ENCODE measurements around the gene CIDEB.

Gene CIDEB

DNA sequence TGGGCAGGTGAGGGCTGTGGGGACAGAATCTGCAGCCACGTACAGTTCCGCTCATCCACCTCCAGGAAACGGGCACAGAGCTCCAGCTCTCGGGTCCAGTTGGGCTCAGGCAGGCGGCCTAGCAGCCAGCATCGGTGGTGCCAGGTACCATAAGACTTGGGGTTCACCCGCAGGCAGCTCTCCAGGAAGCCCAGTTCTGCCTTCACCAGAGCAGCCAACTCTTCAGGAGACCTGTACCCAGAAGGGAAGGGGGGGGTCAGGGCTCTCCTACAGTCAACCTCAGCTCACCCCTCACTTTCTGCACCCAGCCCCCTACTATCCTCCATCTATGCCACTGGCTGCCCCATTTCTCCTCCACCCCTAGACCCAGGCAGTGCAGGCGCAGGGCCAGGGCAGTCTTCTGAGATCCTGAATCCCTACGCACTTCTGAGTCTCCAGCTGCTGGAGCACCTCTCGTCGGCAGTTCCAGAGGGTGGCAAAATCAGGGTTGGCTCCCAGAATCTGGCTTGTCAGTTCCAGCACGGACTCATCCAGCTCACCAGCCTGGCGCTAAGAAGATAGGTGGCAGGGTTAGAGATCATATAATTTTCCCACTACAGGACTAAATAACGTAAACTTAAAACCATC, 37.8 kb downstream of the CIDEB start:
- no peak for TF ChIP-seq CTCF (conservative IDR thresholded peaks at IDR 0.05; ENCODE audit: control insufficient read depth, insufficient read depth, low read depth, low read length)
- DNase-seq (ENCODE audit: low read depth) = no peak
- no peak overlapping the region for H3K4me3 ChIP-seq (ENCODE audit: control insufficient read depth, low read depth, low read length)

- no peak for DNase-seq (ENCODE audit: low read depth)
- no peak overlapping the region for H3K4me3 ChIP-seq (ENCODE audit: control insufficient read depth, low read depth, low read length)
- no peak for TF ChIP-seq CTCF (conservative IDR thresholded peaks at IDR 0.05; ENCODE audit: control insufficient read depth, insufficient read depth, low read depth, low read length)
These were observed 38.4 kb downstream of the CIDEB start for GRCh38 chr14:24269368-24269767.

- no peak for TF ChIP-seq CTCF (conservative IDR thresholded peaks at IDR 0.05; ENCODE audit: control insufficient read depth, insufficient read depth, low read depth, low read length)
- no peak overlapping the region for H3K4me3 ChIP-seq (ENCODE audit: control insufficient read depth, low read depth, low read length)
- DNase-seq (ENCODE audit: low read depth) = no peak
These were observed 39.6 kb downstream of the CIDEB start for GRCh38 chr14:24268225-24268624.

- DNase-seq (ENCODE audit: low read depth) = no peak
- H3K4me3 ChIP-seq (ENCODE audit: control insufficient read depth, low read depth, low read length) = no peak overlapping the region
- no peak for TF ChIP-seq CTCF (conservative IDR thresholded peaks at IDR 0.05; ENCODE audit: control insufficient read depth, insufficient read depth, low read depth, low read length)
These were observed 40.3 kb downstream of the CIDEB start for GRCh38 chr14:24267516-24267915.

- H3K4me3 ChIP-seq (ENCODE audit: control insufficient read depth, low read depth, low read length) = no peak overlapping the region
- DNase-seq (ENCODE audit: low read depth) = no peak
- no peak for TF ChIP-seq CTCF (conservative IDR thresholded peaks at IDR 0.05; ENCODE audit: control insufficient read depth, insufficient read depth, low read depth, low read length)
These were observed 41.2 kb downstream of the CIDEB start for GRCh38 chr14:24266344-24267244.

- no peak for TF ChIP-seq CTCF (conservative IDR thresholded peaks at IDR 0.05; ENCODE audit: control insufficient read depth, insufficient read depth, low read depth, low read length)
- H3K4me3 ChIP-seq (ENCODE audit: control insufficient read depth, low read depth, low read length) = no peak overlapping the region
- no peak for DNase-seq (ENCODE audit: low read depth)
These were observed 43.5 kb downstream of the CIDEB start for GRCh38 chr14:24264298-24264697.

All from fibroblast of mammary gland (primary cell).